ENCODE results near the gene DOCK2.
A peak's percentile ranks its signal among the peaks of the same experiment; 100 is the strongest.

DOCK2 gene

DNA sequence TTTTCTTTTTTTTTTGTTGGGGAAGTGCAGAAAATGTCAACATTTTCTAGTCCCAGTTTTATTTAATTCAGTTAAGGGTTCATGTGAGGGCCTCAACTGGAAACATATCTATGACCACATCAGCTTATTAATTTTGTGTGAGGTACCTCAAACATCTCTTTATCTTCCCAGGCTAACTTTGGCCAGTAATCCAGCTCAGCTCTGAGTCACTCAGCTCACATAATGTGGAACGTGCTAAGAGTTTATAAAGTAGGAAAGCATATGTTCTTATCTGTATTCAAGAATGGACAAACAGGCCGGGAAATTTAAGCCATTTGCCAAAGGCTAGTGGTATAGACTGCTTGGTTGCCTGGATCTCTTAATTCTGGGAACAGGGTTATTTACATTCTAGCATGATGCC, 224.9 kb downstream of the DOCK2 start:
- peak; percentile 60 to 62 for DNase-seq (ENCODE audit: low read depth in 2 of 2)

DNA sequence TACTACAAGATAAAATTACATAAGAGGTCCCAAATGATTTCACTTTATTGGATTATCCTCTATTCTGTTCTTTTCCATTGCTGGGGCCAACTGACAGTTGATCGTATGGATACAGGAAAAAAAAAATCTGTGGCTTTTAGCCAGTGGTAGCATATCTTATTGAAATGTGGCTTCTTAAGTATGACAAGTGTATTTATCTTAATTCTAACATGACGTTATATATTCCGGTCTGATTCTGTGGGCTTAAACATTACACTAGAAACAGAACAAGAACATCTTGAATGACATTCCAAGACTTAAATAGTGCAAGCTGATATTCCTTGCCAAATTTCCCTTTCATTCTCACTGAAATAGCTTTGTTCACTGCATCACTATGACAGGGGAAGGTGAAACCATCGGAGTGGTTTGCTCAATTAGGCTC, 225.3 kb downstream of the DOCK2 start:
- DNase-seq (ENCODE audit: low read depth in 2 of 2): no peak

DNA sequence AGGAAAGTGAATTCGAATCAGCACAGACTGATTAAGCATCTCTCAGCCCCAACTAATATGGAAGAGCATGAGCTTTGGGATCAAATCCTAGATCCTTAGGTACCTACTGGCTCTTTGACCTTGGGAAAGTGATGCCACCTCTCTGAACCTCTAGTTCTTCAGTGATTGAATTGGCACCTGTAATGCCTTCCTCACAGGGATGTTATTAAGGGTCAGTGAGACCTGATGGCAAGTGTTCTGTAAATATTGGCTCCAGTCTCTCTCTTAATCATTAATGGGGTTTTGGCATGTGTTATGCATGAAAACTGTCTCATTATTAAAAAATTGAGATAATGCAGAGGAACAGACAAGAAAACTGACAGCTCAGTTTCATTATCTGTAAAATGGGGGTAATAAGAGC, 227.4 kb downstream of the DOCK2 start:
- no peak for DNase-seq (ENCODE audit: low read depth in 2 of 2)

DNA sequence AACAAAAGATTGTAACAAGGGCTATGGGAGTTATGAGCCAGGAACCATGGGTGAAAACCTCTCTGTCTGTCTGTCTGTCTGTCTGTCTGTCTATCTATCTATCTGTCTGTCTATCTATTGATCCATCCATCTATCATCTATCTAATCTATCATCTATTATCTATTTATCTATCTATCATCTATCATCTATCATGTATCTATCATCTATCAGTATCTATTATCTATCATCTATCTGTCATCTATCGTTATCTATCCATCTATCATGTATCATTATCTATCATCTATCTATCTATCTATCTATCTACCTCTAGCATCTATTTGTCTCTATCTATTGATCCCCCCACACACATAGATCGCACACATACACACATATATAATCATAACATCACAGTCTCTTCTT, 230.3 kb downstream of the DOCK2 start:
- DNase-seq (ENCODE audit: low read depth in 2 of 2): no peak

DNA sequence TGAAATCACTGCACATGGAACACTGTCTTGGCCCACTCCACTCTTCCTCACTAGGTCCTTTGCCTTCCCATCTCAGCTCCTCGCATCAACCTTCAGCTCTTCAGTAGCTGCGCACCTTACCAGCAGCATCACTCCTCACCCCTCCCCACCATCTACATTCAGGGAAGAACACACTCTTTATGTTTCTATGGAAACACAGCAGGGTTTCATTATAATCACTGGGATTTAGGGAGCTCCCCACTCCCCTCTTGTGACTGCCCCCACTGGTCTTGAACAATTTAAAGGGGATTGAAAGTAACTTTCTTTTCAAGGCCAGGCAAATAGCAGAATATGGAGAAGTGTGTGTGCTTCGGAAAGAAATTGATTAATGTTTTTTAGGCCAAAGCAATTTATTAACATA, 232.0 kb downstream of the DOCK2 start:
- DNase-seq (ENCODE audit: low read depth in 2 of 2): no peak

DNA sequence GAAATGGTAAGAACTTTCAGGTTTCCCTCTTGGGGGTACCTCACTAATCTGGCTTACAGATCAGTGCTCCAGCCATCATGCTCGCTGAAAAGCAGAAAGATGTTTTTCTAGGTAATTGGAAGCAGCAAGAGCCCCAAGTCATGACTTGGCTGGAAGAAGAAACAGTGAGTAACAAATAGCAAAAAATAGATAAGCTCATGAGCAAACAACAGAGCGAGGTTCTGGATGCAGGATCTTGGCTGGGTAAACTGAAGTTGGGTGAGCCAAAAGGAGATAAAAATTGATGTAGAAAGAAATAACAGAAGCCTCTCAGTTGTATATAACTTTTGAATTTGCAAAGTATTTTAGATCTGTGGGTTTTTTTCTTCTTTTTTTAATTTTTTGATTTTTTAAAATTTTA, 233.1 kb downstream of the DOCK2 start:
- DNase-seq (ENCODE audit: low read depth in 2 of 2): no peak

DNA sequence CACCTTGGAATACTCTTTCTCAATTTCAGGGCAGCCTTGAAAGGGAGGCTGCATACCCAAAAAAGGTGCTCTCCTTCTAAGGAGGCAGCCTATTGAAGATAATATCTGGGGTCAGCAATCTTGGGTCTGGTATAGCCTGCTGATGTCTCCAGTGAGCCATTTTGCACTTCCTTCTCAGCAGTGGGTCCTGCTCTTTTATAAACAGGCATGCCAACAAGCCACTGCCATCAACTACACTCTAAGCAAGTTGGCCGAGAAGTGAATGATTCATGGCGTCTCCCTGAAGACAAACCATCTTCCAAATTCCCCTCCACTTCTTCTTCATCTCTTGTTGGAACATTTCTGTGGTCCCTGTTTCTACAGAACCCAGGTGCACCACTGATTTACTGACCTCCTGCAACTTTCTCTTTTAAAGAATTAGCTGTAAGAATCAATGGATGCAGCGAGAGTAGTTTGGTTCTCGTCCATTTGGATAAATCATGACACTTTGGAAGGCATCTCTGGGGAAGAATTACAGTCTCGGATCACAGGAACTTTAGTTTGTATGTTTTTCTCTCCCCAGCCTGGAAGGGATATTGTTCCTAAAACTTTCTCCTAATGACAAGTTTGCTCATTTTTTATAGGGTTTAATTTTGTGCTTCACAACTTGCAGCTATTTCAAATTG, 234.9 kb downstream of the DOCK2 start:
- DNase-seq (ENCODE audit: low read depth in 2 of 2): no peak

DNA sequence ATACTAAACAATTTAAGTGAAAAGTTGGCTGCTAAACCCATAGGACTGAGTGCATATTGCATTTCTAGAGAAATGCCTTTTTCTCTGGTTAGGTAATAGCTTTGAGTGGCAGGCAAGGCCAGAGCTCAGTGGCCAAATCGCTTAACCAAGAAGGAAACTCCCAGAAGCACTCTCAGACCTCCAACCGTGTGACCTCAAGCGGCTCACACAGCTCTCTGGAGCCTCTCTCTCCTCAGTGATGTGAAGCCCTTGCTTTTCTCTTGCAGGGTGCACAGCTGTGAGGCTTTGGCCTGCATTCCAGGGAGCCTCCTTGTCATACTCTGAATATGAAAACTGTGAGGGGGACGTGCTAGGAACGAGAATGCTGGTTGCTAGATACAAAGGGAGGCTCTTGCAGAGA, 236.6 kb downstream of the DOCK2 start:
- DNase-seq (ENCODE audit: low read depth in 2 of 2): peak in 1 of 2 experiments; percentile 29

DNA sequence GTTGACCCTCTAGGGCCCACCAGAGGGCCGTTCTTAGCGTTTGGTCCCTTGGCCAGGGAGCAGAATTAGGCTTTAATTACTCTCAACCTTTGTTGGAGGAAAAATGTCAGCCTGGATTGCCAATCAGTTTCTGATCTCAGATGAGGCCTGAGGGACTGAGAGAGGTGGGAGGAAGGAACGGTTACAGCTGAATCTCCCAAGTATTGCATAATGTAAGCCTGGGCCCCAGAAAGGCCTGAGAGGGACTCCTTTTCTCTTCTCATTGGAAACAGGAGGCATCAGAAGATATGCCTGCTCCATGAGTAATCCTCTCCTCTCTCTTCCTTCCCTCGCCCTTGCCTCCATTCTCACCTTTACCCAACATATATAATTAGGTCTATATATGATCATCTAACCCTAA, 237.5 kb downstream of the DOCK2 start:
- DNase-seq (ENCODE audit: low read depth in 2 of 2): no peak

DNA sequence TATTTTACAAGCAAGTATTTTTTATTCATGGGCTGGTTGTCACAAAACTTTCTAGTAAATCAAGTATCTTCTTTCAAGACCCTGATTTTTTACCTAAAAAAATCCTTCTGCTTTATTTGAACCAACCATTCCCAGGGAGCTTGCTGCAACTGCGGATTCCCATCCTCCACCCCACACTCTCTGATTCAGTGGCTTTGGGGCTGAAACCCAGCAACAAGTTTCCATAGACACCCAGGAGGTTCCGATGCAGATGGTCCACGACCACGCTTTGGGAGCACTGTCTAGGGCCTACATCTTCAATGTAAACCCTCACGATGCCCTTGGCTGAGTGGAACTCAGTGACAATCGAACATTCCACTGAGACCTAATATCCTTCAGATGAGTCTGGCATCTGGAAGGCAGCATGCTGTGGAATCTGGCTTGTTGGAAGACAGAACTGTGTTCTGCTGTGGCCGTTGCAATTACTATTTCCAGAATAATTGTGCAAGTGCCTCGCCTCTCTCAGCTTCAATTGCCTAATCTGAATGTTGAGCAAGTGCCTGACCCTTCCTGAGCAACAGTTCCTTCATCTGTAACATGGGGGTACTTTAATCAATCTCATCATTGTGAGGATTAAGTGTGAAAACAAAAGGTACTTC, 238.1 kb downstream of the DOCK2 start:
- DNase-seq (ENCODE audit: low read depth in 2 of 2): peak; percentile 50 to 55

DNA sequence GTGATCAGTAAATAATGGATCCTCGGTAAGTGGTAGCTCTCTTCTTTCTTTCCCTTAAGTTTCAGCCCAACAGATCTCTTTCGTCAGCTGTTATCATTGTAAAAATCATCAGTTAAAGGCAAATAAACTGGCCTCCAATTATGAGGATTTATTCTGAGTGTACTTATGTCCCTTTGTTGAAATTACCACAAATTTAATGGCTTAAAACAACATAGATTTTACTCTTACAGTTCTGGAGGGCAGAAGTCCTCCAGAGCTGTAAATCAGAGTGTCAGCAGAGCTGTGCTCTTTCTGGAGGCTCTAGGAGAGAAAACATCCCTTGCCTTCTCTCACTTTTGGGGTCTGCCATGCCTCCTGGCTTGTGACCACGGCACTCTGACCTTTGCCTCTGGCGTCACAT, 238.7 kb downstream of the DOCK2 start:
- DNase-seq (ENCODE audit: low read depth in 2 of 2): no peak

DNA sequence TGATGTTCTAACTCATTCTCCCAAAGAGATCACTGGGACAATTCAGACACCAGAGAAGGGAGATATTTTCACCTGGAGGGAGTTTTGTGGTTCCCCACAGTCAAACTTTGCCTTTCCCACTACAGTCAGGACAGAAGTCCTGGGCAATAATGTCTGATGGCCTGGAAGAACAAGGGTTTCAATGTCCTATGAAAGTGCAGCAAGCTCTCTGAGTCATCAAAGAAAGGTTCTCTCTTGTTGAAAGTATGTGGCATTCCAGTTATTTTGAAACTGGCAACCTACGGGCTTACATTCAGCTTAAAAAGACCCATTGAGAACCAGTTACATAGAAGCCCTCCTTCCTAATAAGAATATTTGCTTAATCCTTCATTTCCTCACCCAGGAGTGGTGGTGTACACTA, 239.3 kb downstream of the DOCK2 start:
- DNase-seq (ENCODE audit: low read depth in 2 of 2): no peak

DNA sequence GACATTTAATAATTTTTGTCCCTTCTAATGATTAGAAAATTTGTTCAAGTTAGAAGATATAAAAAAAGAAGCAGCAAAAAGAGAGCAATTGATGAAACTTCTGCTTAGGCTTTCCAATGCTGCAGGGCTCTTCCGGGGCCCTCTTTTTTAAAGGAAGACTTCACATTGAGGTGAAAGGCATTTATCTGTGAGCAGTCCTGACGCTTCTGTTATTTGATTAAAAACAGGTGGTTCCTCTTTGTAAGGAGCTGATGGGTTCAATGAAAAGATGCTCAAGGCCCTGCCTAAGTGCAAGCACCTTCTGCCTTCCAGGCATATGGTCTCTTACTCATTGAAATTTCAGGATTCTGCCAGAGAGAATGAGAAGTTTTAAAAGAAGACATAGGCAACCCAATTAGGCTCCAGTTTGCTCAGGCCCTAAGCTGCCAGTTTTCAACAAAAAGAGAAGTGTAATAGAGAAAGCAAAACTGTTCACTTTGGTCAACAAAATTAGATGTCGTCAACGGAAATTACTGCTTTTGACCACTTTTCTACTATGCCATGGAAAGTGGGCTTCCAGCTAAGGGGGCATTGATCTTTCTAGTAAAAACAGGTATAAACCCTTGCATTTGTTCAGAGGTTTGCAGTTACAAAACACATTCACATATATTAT, 243.1 kb downstream of the DOCK2 start:
- DNase-seq (ENCODE audit: low read depth in 2 of 2): no peak

DNA sequence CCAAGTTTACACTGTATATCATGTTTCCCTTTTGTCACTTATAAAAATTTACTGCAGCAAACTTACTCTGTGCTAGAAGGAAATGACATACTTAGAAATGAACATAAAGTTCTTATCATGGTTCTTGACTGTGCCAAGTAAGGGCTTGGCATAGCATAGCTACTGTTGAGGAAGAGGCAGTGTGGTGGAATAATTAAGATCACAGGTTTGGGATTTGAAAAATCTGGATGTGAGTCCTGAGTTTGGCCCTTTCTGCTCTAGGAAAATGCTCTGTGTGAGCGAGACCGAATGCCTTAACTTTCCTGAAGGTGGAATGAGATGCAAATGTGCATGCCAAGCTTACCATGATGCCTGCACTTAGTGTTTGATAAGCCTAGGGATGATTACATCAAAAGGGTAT, 243.7 kb downstream of the DOCK2 start:
- no peak for DNase-seq (ENCODE audit: low read depth in 2 of 2)

DNA sequence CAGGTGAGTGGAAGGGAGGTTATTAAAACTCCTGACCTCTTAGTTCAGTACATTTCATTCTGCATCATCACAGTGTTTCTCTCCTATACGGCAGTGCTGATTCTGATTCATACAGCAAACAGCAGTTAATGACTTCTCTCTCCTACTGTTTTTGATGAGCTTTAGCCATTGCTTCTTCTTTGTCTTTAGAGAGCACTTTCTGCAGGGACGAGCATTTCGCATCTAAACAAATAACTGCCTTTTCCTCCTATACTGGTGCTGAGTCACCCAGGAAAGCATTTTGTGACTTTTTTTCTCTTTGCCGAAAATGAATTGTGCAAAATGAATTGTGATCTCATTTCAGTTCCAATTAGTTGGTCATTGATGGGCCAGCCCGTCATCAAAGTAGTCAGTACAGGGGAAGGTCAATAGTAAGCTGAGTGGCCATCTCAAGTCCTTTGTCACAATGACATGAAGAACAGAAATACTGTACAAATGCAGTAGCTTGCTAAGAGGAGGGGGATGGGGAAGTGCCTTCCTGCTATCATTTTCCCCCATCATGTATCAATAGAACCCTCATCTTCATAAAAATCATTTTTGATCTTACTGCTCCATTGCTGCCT, 244.7 kb downstream of the DOCK2 start:
- no peak for DNase-seq (ENCODE audit: low read depth in 2 of 2)

DNA sequence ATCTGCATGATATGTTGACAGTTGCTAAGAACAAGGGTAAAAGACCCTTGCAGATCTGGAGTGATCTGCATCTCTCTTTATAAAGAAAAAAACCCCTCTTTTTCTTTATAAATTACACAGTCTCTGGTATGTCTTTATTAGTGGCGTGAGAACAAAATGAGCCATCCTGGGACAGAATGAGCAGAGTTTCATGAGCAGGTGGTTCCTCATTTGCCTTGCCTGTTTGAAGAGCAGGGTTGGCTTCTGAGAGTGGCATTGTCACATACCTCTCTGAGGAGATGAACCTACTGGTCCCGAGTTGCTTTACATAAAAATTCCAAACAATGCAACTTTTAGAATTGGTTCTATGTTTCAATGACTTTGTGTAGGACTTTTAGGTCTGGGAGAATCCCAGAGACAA, 249.0 kb downstream of the DOCK2 start:
- DNase-seq (ENCODE audit: low read depth in 2 of 2): no peak

DNA sequence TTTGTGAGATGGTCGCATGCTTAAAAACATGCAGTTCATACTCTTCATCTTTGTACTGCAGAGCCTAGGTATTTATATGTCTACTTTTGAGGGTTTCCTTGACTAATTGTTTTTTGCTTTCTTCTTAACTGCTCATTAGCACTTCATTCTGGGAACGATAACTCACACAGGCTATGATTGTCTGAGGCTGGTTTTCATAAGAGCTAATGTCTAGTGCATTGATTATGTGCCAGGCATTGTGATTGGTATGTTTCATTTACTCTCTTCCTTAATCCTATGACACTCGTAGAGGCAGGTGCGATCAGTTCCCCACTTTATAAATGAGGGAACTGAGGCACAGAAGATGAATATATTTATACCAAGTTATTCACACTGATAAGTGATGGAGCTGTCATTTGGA, 249.6 kb downstream of the DOCK2 start:
- no peak for DNase-seq (ENCODE audit: low read depth in 2 of 2)

DNA sequence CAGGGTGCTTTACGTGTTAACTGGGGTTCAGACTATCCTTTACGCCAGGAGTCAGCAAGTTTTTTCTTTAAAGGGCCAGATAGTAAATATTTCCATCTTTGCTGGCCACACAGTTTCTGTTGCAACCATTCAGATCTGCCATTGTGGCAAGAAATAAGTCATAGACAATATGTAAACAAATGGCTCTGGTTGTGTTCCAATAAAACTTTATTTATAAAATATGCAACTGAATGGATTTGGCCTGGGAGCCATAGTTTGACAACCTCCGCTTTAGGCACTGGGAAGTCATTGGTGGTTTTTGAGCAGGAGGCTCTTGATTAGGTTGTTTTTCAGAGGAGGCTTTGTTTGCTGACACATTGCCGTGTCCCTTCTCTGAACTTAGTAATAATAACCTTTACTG, 252.5 kb downstream of the DOCK2 start:
- DNase-seq (ENCODE audit: low read depth in 2 of 2): no peak

DNA sequence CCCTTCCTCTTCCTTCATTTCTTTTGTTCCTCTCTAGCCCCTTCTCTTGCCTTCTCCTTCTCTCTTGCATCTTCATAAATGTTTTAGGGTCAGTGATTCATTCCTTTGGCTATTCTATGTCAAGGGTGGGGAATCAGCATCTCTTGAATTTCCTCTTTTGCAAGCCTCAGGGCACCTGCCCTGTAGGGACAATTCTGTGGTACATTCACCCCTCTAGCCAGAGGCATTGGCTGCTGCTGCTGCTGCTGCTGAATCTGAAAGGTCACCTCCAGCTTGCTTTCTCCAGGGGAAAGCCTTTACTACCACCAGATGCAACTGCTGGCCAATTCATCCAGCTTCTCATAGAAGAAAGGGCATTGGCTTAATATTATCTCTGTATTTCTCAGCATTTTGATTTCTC, 255.9 kb downstream of the DOCK2 start:
- no peak for DNase-seq (ENCODE audit: low read depth in 2 of 2)

DNA sequence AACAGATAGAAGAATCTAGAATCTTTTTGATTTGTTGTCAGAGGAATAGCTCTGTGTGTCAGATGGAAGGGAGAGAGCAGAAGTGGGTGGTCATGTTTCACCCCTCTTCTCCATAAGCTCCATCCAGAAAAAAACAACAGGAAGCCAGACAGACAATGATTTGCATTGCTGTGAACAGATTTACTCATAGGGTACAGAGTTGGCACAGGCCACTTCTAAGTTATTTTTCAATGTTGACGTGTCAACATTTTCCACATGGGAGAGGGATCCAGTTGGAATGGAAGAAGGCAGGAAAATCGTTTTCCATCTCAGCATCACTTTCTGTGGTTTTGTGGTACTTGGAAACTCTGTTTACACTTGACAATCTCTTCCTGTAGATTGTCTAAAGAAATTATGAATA, 256.5 kb downstream of the DOCK2 start:
- DNase-seq (ENCODE audit: low read depth in 2 of 2): peak; percentile 31 to 42

DNA sequence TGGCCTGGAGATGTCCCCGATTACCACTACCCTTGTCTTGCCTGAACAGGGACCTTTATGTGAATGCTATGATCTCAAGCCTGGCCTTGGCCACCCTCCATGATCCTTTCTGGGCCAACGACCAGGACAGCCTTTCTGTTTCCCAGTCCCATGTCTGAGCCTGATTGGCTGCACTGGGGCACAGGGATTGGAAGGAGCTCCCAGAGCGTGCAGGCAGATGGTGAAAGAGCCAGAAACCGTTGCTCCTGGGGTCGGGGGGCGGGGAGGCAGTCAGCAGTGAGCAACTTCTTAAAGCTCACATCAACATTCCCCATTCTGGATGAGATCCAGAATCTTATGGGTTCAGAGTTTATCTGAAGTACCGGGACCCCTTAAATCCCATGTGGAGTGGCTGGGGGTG, 258.9 kb downstream of the DOCK2 start:
- DNase-seq (ENCODE audit: low read depth in 2 of 2): no peak

DNA sequence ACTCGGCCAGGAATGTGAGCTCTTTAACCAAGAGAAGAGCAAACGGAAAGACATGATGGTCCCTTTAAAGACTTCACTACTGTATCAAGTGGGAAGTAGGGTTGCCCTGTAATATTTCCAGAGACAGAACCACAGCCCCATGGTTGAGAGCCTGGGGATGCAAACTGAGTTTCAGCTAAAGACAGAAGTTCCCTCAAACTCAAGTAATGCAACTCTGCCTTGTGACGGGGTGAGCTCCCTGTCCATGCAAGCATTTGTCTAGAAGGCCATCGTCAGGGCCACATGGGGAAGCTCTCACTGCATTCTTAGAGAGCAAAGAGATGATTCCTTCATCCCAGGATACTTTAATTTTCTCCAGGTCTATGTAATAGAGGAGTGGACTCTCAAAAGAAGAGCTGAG, 260.4 kb downstream of the DOCK2 start:
- DNase-seq (ENCODE audit: low read depth in 2 of 2): no peak

DNA sequence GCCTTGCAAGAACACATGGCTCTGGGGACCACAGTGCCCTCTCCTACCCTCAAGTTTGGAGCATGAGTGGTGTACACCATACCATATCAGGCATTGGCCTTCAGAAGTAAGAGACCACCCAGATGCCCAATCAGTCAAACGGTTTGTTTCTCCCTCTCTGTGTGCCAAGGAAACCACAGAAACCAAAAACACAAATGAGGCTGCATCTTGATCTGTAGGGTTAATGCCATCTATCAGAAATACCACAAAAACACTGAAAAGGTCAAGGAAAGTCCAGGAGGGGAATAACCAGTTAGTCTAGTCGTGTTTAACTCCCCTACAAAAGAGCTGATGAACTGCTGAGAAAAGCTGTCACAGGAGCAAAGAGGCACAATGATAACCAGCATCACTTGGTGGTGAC, 264.8 kb downstream of the DOCK2 start:
- no peak for DNase-seq (ENCODE audit: low read depth in 2 of 2)

Measured in fibroblast of skin of left quadriceps (primary cell).